Trophoblast cell (in vitro differentiated cells and primary cell): ENCODE data around the gene ZNF577.

Experiments
- DNase-seq, 2 donors: peaks; one replicate each; pipeline ENCODE4 v3.0.0-alpha.2; 2016
- H2AFZ ChIP-seq: 2 replicates; pipeline ENCODE4 v1.6.1; 2013; ENCODE audit warnings: low read length, moderate library complexity, mild to moderate bottlenecking; ENCODE audit not compliant: insufficient read depth, poor library complexity
- H2AK5ac ChIP-seq: 2 replicates; pipeline ENCODE4 v1.6.1; 2013; ENCODE audit warnings: mild to moderate bottlenecking, low read length
- H2BK120ac ChIP-seq: 2 replicates; pipeline ENCODE4 v1.6.1; 2013; ENCODE audit warnings: low read length, mild to moderate bottlenecking, moderate library complexity; ENCODE audit not compliant: insufficient read depth, poor library complexity
- H2BK12ac ChIP-seq: 2 replicates; pipeline ENCODE4 v1.6.1; 2013; ENCODE audit warnings: mild to moderate bottlenecking, low read length, moderate library complexity
- H2BK5ac ChIP-seq: 2 replicates; pipeline ENCODE4 v1.6.1; 2013; ENCODE audit warnings: low read length, low read depth, moderate library complexity, mild to moderate bottlenecking; ENCODE audit not compliant: poor library complexity
- H3K14ac ChIP-seq: 2 replicates; pipeline ENCODE4 v1.6.1; 2013; ENCODE audit warnings: mild to moderate bottlenecking, low read length
- H3K18ac ChIP-seq: 2 replicates; pipeline ENCODE4 v1.6.1; 2013; ENCODE audit warnings: mild to moderate bottlenecking, low read length
- H3K23ac ChIP-seq: 2 replicates; pipeline ENCODE4 v1.6.1; 2013; ENCODE audit warnings: low read length
- H3K27ac ChIP-seq: 2 replicates; pipeline ENCODE4 v1.5.1; 2013; ENCODE audit warnings: low read depth, mild to moderate bottlenecking, inconsistent platforms, low read length, moderate library complexity
- H3K27me3 ChIP-seq: 2 replicates; pipeline ENCODE4 v1.6.1; 2013; ENCODE audit warnings: inconsistent platforms, mild to moderate bottlenecking, low read length, moderate library complexity; ENCODE audit not compliant: insufficient read depth
- H3K36me3 ChIP-seq, 2 experiments: 1 replicate in 1 of 2; 2 replicates in 1 of 2; pipeline ENCODE4 v1.6.1; 2013; ENCODE audit warnings: low read length in 2 of 2, mild to moderate bottlenecking in 2 of 2, moderate library complexity in 1 of 2; ENCODE audit not compliant: insufficient read depth in 2 of 2, control insufficient read depth in 1 of 2
- H3K4ac ChIP-seq: 2 replicates; pipeline ENCODE4 v1.6.1; 2013; ENCODE audit warnings: low read depth, mild to moderate bottlenecking, low read length, moderate library complexity
- H3K4me1 ChIP-seq, 2 experiments: 1 replicate in 1 of 2; 2 replicates in 1 of 2; pipeline ENCODE4 v1.6.1; 2013; ENCODE audit warnings: low read length in 2 of 2, mild to moderate bottlenecking in 2 of 2, moderate library complexity in 1 of 2; ENCODE audit not compliant: insufficient read depth in 2 of 2, control insufficient read depth in 1 of 2
- H3K4me2 ChIP-seq: 2 replicates; pipeline ENCODE4 v1.6.1; 2013; ENCODE audit warnings: inconsistent platforms, mild to moderate bottlenecking, low read length, moderate library complexity
- H3K4me3 ChIP-seq: 2 replicates; pipeline ENCODE4 v1.5.1; 2013; ENCODE audit warnings: mild to moderate bottlenecking, low read depth, low read length, inconsistent platforms
- H3K79me1 ChIP-seq: one replicate; pipeline ENCODE4 v1.6.1; 2013; ENCODE audit warnings: low read length
- H3K79me2 ChIP-seq: 2 replicates; pipeline ENCODE4 v1.6.1; 2013; ENCODE audit warnings: low read length, mild to moderate bottlenecking; ENCODE audit not compliant: control insufficient read depth, insufficient read depth, poor library complexity
- H3K9ac ChIP-seq: 2 replicates; pipeline ENCODE4 v1.6.1; 2013; ENCODE audit warnings: mild to moderate bottlenecking, low read length
- H3K9me3 ChIP-seq: 2 replicates; pipeline ENCODE4 v1.6.1; 2013; ENCODE audit warnings: low read depth, mild to moderate bottlenecking, control low read depth, inconsistent platforms, low read length; ENCODE audit not compliant: insufficient read depth
- H4K12ac ChIP-seq: 2 replicates; pipeline ENCODE4 v1.6.1; 2013; ENCODE audit warnings: low read depth, mild to moderate bottlenecking, low read length, moderate library complexity
- H4K8ac ChIP-seq: 2 replicates; pipeline ENCODE4 v1.6.1; 2013; ENCODE audit warnings: low read depth, mild to moderate bottlenecking, low read length, moderate library complexity
- H4K91ac ChIP-seq: one replicate; pipeline ENCODE4 v1.6.1; 2013; ENCODE audit warnings: low read depth, mild to moderate bottlenecking, low read length, moderate library complexity
- WGBS: extraction: QIAGEN DNeasy Blood & Tissue Kit; methylation state at CpG from one replicate; pipeline ENCODE4 v1.1.7; 2013; ENCODE audit warnings: missing lambda C conversion rate; ENCODE audit not compliant: insufficient read length, insufficient coverage; ENCODE audit errors: extremely low coverage; 5-methylcytosine and 5-hydroxymethylcytosine counted together

ZNF577 gene

DNA sequence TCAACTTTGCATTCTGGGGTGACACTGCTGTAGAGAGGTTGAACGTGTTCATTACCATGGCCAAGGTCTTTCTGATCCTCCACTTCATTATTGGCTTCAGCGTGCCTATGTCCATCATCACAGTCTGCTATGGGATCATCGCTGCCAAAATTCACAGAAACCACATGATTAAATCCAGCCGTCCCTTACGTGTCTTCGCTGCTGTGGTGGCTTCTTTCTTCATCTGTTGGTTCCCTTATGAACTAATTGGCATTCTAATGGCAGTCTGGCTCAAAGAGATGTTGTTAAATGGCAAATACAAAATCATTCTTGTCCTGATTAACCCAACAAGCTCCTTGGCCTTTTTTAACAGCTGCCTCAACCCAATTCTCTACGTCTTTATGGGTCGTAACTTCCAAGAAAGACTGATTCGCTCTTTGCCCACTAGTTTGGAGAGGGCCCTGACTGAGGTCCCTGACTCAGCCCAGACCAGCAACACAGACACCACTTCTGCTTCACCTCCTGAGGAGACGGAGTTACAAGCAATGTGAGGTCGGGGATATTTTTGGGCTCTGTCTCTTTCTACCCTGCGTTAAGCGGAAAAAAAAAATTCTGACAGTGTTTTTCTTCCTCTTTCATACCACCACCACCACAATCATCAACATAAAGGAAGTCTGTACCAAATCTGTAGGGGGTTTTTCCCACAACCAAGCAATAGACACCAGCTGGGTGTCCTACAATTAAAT lies 63.3 kb downstream of the ZNF577 start:
- Histone ChIP-seq H2BK5ac (no peak overlapping the region), H3K4me3 (no peak overlapping the region), H2AFZ (no peak overlapping the region), H4K12ac (no peak overlapping the region), H4K91ac (no peak overlapping the region), H2BK12ac (no peak overlapping the region), H3K4me1 (peaks cover 0 to 3% of the 10 kb centered on the region in 2 experiments), H3K18ac (no peak overlapping the region), H4K8ac (no peak overlapping the region), H3K4ac (no peak overlapping the region), H3K9ac (no peak overlapping the region), H3K27me3 (no peaks in the 10 kb centered on the region), H3K9me3 (peaks cover 21% of the 10 kb centered on the region), H3K79me1 (no peaks in the 10 kb centered on the region), H3K14ac (no peak overlapping the region), H3K4me2 (no peak overlapping the region), H3K27ac (no peak overlapping the region), H3K23ac (no peak overlapping the region), H3K36me3 (no peaks in the 10 kb centered on the region), H3K79me2 (no peaks in the 10 kb centered on the region), H2AK5ac (no peak overlapping the region), H2BK120ac (no peak overlapping the region)
- WGBS = no CpG with 5 or more reads among the region's 13 CpGs
- peak in 1 of 2 donors; percentile 35 for DNase-seq

DNA sequence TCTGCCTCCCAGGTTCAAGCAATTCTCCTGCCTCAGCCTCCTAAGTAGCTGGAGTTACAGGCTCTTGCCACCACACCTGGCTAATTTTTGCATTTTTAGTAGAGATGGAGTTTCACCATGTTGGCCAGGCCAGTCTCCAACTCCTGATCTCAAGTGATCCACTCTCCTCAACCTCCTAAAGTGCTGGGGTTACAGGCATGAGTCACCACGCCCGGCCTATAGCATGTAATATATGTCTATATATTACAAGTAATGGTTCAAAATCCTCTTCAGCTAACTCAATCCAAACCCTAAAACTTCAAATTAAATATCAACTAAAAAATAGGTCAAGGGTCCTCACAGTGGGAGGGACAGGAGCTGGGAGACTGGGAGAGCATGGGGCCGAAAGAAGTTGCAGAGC lies 64.8 kb downstream of the ZNF577 start:
- Histone ChIP-seq H3K27ac (no peak overlapping the region), H3K4me1 (peaks cover 0 to 3% of the 10 kb centered on the region in 2 experiments), H3K9ac (no peak overlapping the region), H3K4me2 (no peak overlapping the region), H3K18ac (no peak overlapping the region), H3K14ac (no peak overlapping the region), H2BK12ac (no peak overlapping the region), H2BK120ac (no peak overlapping the region), H3K79me2 (no peaks in the 10 kb centered on the region), H2BK5ac (no peak overlapping the region), H3K4me3 (no peak overlapping the region), H2AFZ (no peak overlapping the region), H4K8ac (no peak overlapping the region), H3K23ac (no peak overlapping the region), H3K36me3 (no peaks in the 10 kb centered on the region), H3K27me3 (no peaks in the 10 kb centered on the region), H3K9me3 (peaks cover 15% of the 10 kb centered on the region), H3K4ac (no peak overlapping the region), H3K79me1 (no peaks in the 10 kb centered on the region), H4K91ac (no peak overlapping the region), H2AK5ac (no peak overlapping the region), H4K12ac (no peak overlapping the region)
- WGBS = no CpG with 5 or more reads among the region's 3 CpGs
- DNase-seq = no peak

- no peaks in the 10 kb centered on the region for H3K79me1 ChIP-seq
- no peak overlapping the region for H3K23ac ChIP-seq
- H3K36me3 ChIP-seq = no peaks in the 10 kb centered on the region
- no peaks in the 10 kb centered on the region for H3K79me2 ChIP-seq
- H2AK5ac ChIP-seq = no peak overlapping the region
- H4K91ac ChIP-seq = no peak overlapping the region
- no peak overlapping the region for H2BK120ac ChIP-seq
- no peak overlapping the region for H2AFZ ChIP-seq
- peaks cover 15% of the 10 kb centered on the region for H3K9me3 ChIP-seq
- H3K4me3 ChIP-seq = no peak overlapping the region
- H3K27ac ChIP-seq = no peak overlapping the region
- H4K8ac ChIP-seq = no peak overlapping the region
- no CpG with 5 or more reads among the region's 2 CpGs for WGBS
- H3K4me2 ChIP-seq = no peak overlapping the region
- no peak overlapping the region for H4K12ac ChIP-seq
- H3K4me1 ChIP-seq = peaks cover 0 to 3% of the 10 kb centered on the region in 2 experiments
- no peak overlapping the region for H3K14ac ChIP-seq
- no peak overlapping the region for H3K18ac ChIP-seq
- H3K27me3 ChIP-seq = no peaks in the 10 kb centered on the region
- peak; percentile 54 to 97 for DNase-seq
- no peak overlapping the region for H2BK5ac ChIP-seq
- no peak overlapping the region for H3K4ac ChIP-seq
- H2BK12ac ChIP-seq = no peak overlapping the region
- no peak overlapping the region for H3K9ac ChIP-seq
Observed at GRCh38 chr19:51822325-51822724, 65.4 kb downstream of the ZNF577 start.

- Histone ChIP-seq H3K4me2 (no peak overlapping the region), H3K4ac (no peak overlapping the region), H3K14ac (no peak overlapping the region), H3K4me3 (no peak overlapping the region), H3K36me3 (no peaks in the 10 kb centered on the region), H2BK120ac (no peak overlapping the region), H3K79me1 (no peaks in the 10 kb centered on the region), H3K18ac (no peak overlapping the region), H3K27ac (no peak overlapping the region), H2AFZ (no peak overlapping the region), H2AK5ac (no peak overlapping the region), H4K91ac (no peak overlapping the region), H3K27me3 (no peaks in the 10 kb centered on the region), H4K12ac (no peak overlapping the region), H3K79me2 (no peaks in the 10 kb centered on the region), H2BK5ac (no peak overlapping the region), H3K9ac (no peak overlapping the region), H2BK12ac (no peak overlapping the region), H3K23ac (no peak overlapping the region), H3K4me1 (peaks cover 0 to 3% of the 10 kb centered on the region in 2 experiments), H4K8ac (no peak overlapping the region), H3K9me3 (peaks cover 15% of the 10 kb centered on the region)
- DNase-seq = no peak
Observed at GRCh38 chr19:51821921-51822320, 65.8 kb downstream of the ZNF577 start.
